H7 (cell line): Measurements from ENCODE around the gene CALCOCO2. TPM values are rescaled to one million over a fixed set of nuclear protein-coding genes. Genes with fewer than 3 reads are reported as not detected.

Experiments used
- DNase-seq: peaks from one replicate; pipeline ENCODE4 v3.0.0; 2012
- H3K27me3 ChIP-seq: 2 replicates; pipeline ENCODE4 v1.6.0; 2011; ENCODE audit warnings: mild to moderate bottlenecking, low read length; ENCODE audit not compliant: control insufficient read depth, insufficient read depth
- H3K36me3 ChIP-seq: replicated peaks from 2 replicates; pipeline ENCODE4 v1.5.1; 2011; ENCODE audit warnings: low read length; ENCODE audit not compliant: control insufficient read depth, insufficient read depth
- H3K4me3 ChIP-seq: 2 replicates; pipeline ENCODE4 v1.5.1; 2011; ENCODE audit warnings: low read depth, mild to moderate bottlenecking, control low read depth, low read length, moderate library complexity; ENCODE audit not compliant: insufficient read depth
- total RNA-seq: library from RNA; depleted of rRNA; stranded (reverse); fragments of >200 nt; shearing (Covaris generic); gene quantifications from 2 replicates; pipeline ENCODE4 v1.2.3, GENCODE V29; 2014; rRNA removed

CALCOCO2 gene
- total RNA-seq, 1 experiment from 2014 or later = 19.4 TPM

DNA sequence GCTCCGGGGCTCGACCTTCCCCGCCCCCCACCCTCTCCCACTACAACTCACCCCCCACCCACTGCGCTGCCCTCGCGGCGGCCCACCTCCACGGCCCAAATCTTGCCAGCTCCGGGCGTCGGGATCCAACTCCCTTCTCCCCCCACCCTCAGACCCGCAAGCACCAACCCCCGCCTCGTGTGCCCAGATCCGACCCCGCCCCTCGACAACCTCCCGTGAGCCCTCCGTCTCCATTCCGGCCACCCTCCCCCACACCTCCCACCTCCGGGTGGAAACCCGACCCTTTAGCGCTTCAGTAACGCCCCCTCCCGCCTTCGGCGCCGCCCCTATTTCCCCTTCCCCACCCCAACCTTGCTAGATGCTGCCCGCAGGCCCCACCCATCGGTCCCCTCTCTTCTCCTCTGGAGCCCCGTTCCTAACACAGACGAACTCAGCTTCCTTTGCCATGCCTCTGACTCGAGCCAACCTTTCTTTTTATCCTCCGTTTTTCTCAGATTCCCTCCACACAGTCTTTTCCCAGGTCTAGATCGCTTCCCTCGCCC, 78.1 kb downstream of the CALCOCO2 start:
- peak; percentile 97 for DNase-seq
- Histone ChIP-seq H3K36me3 (peaks cover 16% of the 10 kb centered on the region), H3K27me3 (no peaks in the 10 kb centered on the region), H3K4me3 (peak overlapping the region; percentile 89)

GRCh38 chr17:48909783-48910182, 78.9 kb downstream of the CALCOCO2 start:
- Histone ChIP-seq H3K27me3 (no peaks in the 10 kb centered on the region), H3K4me3 (no peak overlapping the region; the same call in 1 of the 2 replicates), H3K36me3 (peaks cover 17% of the 10 kb centered on the region)
- DNase-seq = no peak

DNA sequence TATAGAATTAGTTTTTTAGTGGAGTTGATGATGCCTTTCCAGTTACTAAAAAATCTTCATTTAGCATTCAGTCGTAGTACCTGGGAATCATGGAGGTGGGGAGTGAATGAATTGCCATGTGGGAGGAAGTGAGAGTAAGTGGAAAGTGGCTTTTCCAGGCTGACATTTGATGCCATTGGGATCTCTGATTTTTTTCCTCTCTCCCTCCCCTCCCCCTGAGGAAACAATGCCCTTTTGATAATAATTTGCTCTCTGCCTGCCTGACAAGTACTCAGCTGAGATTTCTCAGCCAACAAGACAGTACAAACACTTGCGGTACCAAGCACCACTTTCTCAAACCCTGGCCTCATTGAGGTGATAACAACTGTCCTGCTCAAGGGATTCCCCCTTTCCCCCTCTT, 79.5 kb downstream of the CALCOCO2 start:
- H3K36me3 ChIP-seq = peaks cover 20% of the 10 kb centered on the region
- no peaks in the 10 kb centered on the region for H3K27me3 ChIP-seq
- no peak overlapping the region for H3K4me3 ChIP-seq
- no peak for DNase-seq

DNA sequence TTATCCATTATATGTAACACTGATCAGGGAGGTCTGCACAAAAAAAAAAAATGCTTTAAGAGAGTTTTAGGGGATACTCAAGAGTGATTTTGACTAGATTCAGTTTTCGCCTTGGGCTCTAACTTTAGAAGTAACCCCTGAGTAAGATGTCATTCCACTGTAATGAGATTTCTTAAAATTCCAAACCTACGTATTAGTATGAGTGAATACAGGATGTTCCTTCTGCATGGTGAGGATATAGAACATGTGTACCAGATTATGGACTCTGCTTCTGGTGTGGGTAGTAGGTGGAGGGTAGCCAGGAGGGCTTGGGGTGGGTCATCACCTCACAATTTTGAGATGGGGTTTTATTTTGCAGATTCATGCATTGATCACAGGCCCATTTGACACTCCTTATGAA, 81.6 kb downstream of the CALCOCO2 start:
- no peak overlapping the region for H3K4me3 ChIP-seq
- no peak for DNase-seq
- peaks cover 28% of the 10 kb centered on the region for H3K36me3 ChIP-seq
- no peaks in the 10 kb centered on the region for H3K27me3 ChIP-seq

Other genes with a start within 250 kb of the CALCOCO2 start
- gene HOXB3, start 240.8 kb upstream of the CALCOCO2 start, total RNA-seq = 4.5 and 6.8 TPM in 2 replicates
- gene HOXB5, start 237.3 kb upstream of the CALCOCO2 start, total RNA-seq = not detected in 2 replicates
- gene HOXB6, start 226.0 kb upstream of the CALCOCO2 start, total RNA-seq = not detected in 2 replicates
- 0.45 TPM in 1 of 2 replicates, not detected in the other for gene HOXB7, start 220.0 kb upstream of the CALCOCO2 start, total RNA-seq
- gene HOXB8, start 215.7 kb upstream of the CALCOCO2 start, total RNA-seq = not detected in 2 replicates
- gene HOXB9, start 204.7 kb upstream of the CALCOCO2 start, total RNA-seq = 0.04 TPM in 1 of 2 replicates, not detected in the other
- 156 and 173 TPM in 2 replicates for gene PRAC1, start 108.5 kb upstream of the CALCOCO2 start, total RNA-seq
- 40.8 and 40.9 TPM in 2 replicates for gene PRAC2, start 107.8 kb upstream of the CALCOCO2 start, total RNA-seq
- gene HOXB13, start 102.3 kb upstream of the CALCOCO2 start, total RNA-seq = 7.9 and 11.1 TPM in 2 replicates
- 2.1 and 2.6 TPM in 2 replicates for gene TTLL6, start 13.8 kb upstream of the CALCOCO2 start, total RNA-seq
- gene ATP5MC1, start 61.8 kb downstream of the CALCOCO2 start, total RNA-seq = 162 and 249 TPM in 2 replicates
- 65.4 and 67.2 TPM in 2 replicates for gene UBE2Z, start 77.4 kb downstream of the CALCOCO2 start, total RNA-seq
- 62.3 and 98.0 TPM in 2 replicates for gene SNF8, start 113.8 kb downstream of the CALCOCO2 start, total RNA-seq
- gene GIP, start 137.6 kb downstream of the CALCOCO2 start, total RNA-seq = 0.52 and 2.1 TPM in 2 replicates
- 105 and 124 TPM in 2 replicates for gene IGF2BP1, start 166.3 kb downstream of the CALCOCO2 start, total RNA-seq